HG03521 (cell line): ENCODE data around the gene XRCC5.

Source experiments
- ATAC-seq: cut with Tn5 transposase; IDR thresholded peaks from one replicate; pipeline ENCODE4 v1.9.1; 2021; ENCODE audit warnings: mild to moderate bottlenecking, moderate library complexity; ENCODE audit not compliant: unreplicated experiment

Gene XRCC5

GRCh38 chr2:216083464-216084281, 25.5 kb upstream of the XRCC5 start:
- ATAC-seq, result no peak

GRCh38 chr2:216084547-216084946, 24.6 kb upstream of the XRCC5 start:
- no peak for ATAC-seq

GRCh38 chr2:216086207-216086893, 22.8 kb upstream of the XRCC5 start:
- ATAC-seq, result no peak

GRCh38 chr2:216090369-216090786, 18.8 kb upstream of the XRCC5 start:
- no peak for ATAC-seq

GRCh38 chr2:216092646-216093045, 16.5 kb upstream of the XRCC5 start:
- ATAC-seq, result no peak

GRCh38 chr2:216094701-216095100, 14.4 kb upstream of the XRCC5 start:
- no peak for ATAC-seq

GRCh38 chr2:216098421-216099334, 10.5 kb upstream of the XRCC5 start:
- ATAC-seq, result no peak

- no peak for ATAC-seq
These were observed 8.0 kb upstream of the XRCC5 start for GRCh38 chr2:216101109-216101508.

GRCh38 chr2:216103213-216103612, 5.9 kb upstream of the XRCC5 start:
- no peak for ATAC-seq

GRCh38 chr2:216104691-216105090, 4.5 kb upstream of the XRCC5 start:
- no peak for ATAC-seq

GRCh38 chr2:216107320-216107719, 1.8 kb upstream of the XRCC5 start:
- no peak for ATAC-seq

- no peak for ATAC-seq
These were observed 1.4 kb upstream of the XRCC5 start for GRCh38 chr2:216107760-216108159.

- no peak for ATAC-seq
These were observed 710 bp upstream of the XRCC5 start for GRCh38 chr2:216108310-216108966.

- ATAC-seq, result no peak
These were observed 940 bp downstream of the XRCC5 start for GRCh38 chr2:216109962-216110614.

GRCh38 chr2:216110620-216111019, 1.5 kb downstream of the XRCC5 start:
- ATAC-seq, result no peak

GRCh38 chr2:216111122-216111521, 2.0 kb downstream of the XRCC5 start:
- ATAC-seq, result no peak

- no peak for ATAC-seq
These were observed 3.8 kb downstream of the XRCC5 start for GRCh38 chr2:216112926-216113325.

- peak; percentile 61 for ATAC-seq
These were observed 4.4 kb downstream of the XRCC5 start for GRCh38 chr2:216113572-216113971.

GRCh38 chr2:216114382-216114713, 5.2 kb downstream of the XRCC5 start:
- ATAC-seq, result no peak
